ENCODE measurements around the gene FHIT. TPM values are rescaled to one million over a fixed set of nuclear protein-coding genes. Genes with fewer than 3 reads are reported as not detected.

FHIT gene
- total and polyA plus RNA-seq, 2 of the 4 experiments (the other 2 are of a cell fraction): 0.07 TPM; not detected in 1

DNA sequence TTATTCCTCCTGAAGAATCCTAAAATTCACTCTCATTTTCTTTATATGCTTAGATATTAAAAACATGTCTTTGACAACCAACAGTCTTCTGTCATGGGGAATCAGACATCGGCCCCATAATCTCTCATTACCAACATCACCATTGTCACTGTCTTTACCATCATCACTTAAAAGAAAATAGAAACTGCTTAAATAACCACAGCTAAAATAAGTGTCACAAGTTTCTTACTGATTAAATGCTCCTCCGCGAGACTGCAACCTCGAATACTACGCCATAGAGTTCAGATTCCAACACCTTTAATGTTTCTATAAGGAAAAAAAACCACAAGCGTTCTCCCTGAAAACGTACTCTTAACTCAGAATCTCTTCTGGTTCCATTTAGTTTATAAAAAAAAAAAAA is 1223.9 kb downstream of the FHIT start:
- H4K91ac ChIP-seq (ENCODE audit: insufficient read depth, low read depth, low read length): no peak overlapping the region
- WGBS, 2 experiments (ENCODE audit: extremely low coverage in 2 of 2, insufficient read length in 1 of 2): 100% methylated on average over 1 of the region's 7 CpGs; no CpG with 5 or more reads in 1 of the 2 experiments
- no peak overlapping the region for H3K18ac ChIP-seq (ENCODE audit: low read depth, low read length)

More for the DNA sequence above, 1223.9 kb downstream of the FHIT start:
- no peaks in the 10 kb centered on the region for H3K4me1 ChIP-seq (ENCODE audit: control insufficient read depth, insufficient read depth, low read length)
- H3K9ac ChIP-seq (ENCODE audit: low read depth, low read length): no peak overlapping the region
- H3K27ac ChIP-seq (ENCODE audit: insufficient read depth, low read length): no peak overlapping the region
- H3K4ac ChIP-seq (ENCODE audit: low read depth, low read length): no peak overlapping the region
- H3K9me1 ChIP-seq (ENCODE audit: insufficient read depth, low read length): no peaks in the 10 kb centered on the region
- no peak overlapping the region for H2AFZ ChIP-seq (replicated peaks; ENCODE audit: low read length, poor library complexity)
- in situ Hi-C loops (cut with MboI; ENCODE audit: low sequenced_read_pairs): no loop called here
- no peaks in the 10 kb centered on the region for H3K27me3 ChIP-seq (ENCODE audit: control insufficient read depth, insufficient read depth, low read length)
- H2BK20ac ChIP-seq (ENCODE audit: low read depth, low read length): no peak overlapping the region
- POLR2A ChIA-PET (ENCODE audit: unreplicated experiment): no interaction called here
- DNase-seq (no peak), ATAC-seq (ENCODE audit: low read depth) (no peak)
- H3K4me2 ChIP-seq (ENCODE audit: low read depth, low read length): no peak overlapping the region
- H4K5ac ChIP-seq (ENCODE audit: low read depth, low read length): no peak overlapping the region
- dilution Hi-C loops (cut with HindIII; ENCODE audit: low sequenced_read_pairs, unreplicated experiment): no loop called here
- no peak overlapping the region for H3K14ac ChIP-seq (replicated peaks; ENCODE audit: low read depth, low read length)
- intact Hi-C loops (cut with micrococcal nuclease): no loop called here
- H2BK15ac ChIP-seq (ENCODE audit: low read depth, low read length): no peak overlapping the region
- H3K79me1 ChIP-seq (ENCODE audit: low read depth in 1 of 2, low read length in 2 of 2): no peaks in the 10 kb centered on the region
- no peak overlapping the region for H2AK5ac ChIP-seq (ENCODE audit: low read depth, low read length)
- H2BK5ac ChIP-seq (ENCODE audit: low read depth, low read length, poor library complexity, severe bottlenecking): no peak overlapping the region
- H4K20me1 ChIP-seq (ENCODE audit: insufficient read depth, low read length): no peaks in the 10 kb centered on the region
- no peak overlapping the region for H2AK9ac ChIP-seq (replicated peaks; ENCODE audit: low read depth, low read length, poor library complexity)
- no peak overlapping the region for H3K4me3 ChIP-seq (ENCODE audit: insufficient read depth, low read depth, low read length)
- H3K56ac ChIP-seq (ENCODE audit: extremely low read depth, insufficient read depth, low read length): no peak overlapping the region
- TF ChIP-seq MXI1 (IDR thresholded peaks at IDR 0.05; ENCODE audit: borderline replicate concordance, low read depth, low read length) (no peak), NFE2L2 (IDR thresholded peaks at IDR 0.05; ENCODE audit: low read depth, low read length) (no peak), RCOR1 (IDR thresholded peaks at IDR 0.05; ENCODE audit: insufficient replicate concordance, low read length) (no peak), FOS (IDR thresholded peaks at IDR 0.05; ENCODE audit: low read depth, low read length) (no peak), CEBPB (IDR thresholded peaks at IDR 0.05; ENCODE audit: low read depth, low read length) (no peak)
- TF ChIP-seq, protein P1, sequence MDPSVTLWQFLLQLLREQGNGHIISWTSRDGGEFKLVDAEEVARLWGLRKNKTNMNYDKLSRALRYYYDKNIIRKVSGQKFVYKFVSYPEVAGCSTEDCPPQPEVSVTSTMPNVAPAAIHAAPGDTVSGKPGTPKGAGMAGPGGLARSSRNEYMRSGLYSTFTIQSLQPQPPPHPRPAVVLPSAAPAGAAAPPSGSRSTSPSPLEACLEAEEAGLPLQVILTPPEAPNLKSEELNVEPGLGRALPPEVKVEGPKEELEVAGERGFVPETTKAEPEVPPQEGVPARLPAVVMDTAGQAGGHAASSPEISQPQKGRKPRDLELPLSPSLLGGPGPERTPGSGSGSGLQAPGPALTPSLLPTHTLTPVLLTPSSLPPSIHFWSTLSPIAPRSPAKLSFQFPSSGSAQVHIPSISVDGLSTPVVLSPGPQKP (IDR thresholded peaks at IDR 0.05; ENCODE audit: borderline replicate concordance, low read depth, low read length): no peak
- H3K36me3 ChIP-seq (ENCODE audit: control insufficient read depth, insufficient read depth, low read length): no peaks in the 10 kb centered on the region
- H3K9me3 ChIP-seq (ENCODE audit: control insufficient read depth, insufficient read depth, low read length): no peaks in the 10 kb centered on the region
- no peak overlapping the region for H4K8ac ChIP-seq (ENCODE audit: low read depth in 2 of 2, low read length in 2 of 2)
- H3K23ac ChIP-seq (ENCODE audit: low read depth, low read length): no peak overlapping the region
- CTCF ChIA-PET: no interaction called here
- no peak overlapping the region for H2BK120ac ChIP-seq (ENCODE audit: low read depth, low read length)
- BruUV-seq (replicated peaks): no TSS peak
